ENCODE results near the gene CDS1. TPM values are rescaled to one million over a fixed set of nuclear protein-coding genes. Genes with fewer than 3 reads are reported as not detected.

CDS1 gene
- total and polyA plus RNA-seq, 2 donors (not counting 3 experiments of a cell fraction or from before 2014, with no cell fraction given) = 0.01 TPM; not detected in 1

GRCh38 chr4:84615355-84615754 lies 32.4 kb downstream of the CDS1 start:
- H3K27me3 ChIP-seq (ENCODE audit: control insufficient read depth in 2 of 2, insufficient read depth in 2 of 2, low read length in 2 of 2) = peaks cover 5 to 16% of the 10 kb centered on the region in 2 experiments
- H3K9ac ChIP-seq (replicated peaks; ENCODE audit: extremely low read depth, insufficient read depth, low read length) = no peak overlapping the region
- dilution Hi-C loops (cut with MboI; ENCODE audit: extremely low pct_ligation_motif_present, low sequenced_read_pairs) = no loop called here
- H3K36me3 ChIP-seq (ENCODE audit: control insufficient read depth in 2 of 2, extremely low read depth in 1 of 2, insufficient read depth in 2 of 2, low read length in 2 of 2) = no peaks in the 10 kb centered on the region
- no peak for FAIRE-seq
- no peaks in the 10 kb centered on the region for H3K9me3 ChIP-seq (replicated peaks; ENCODE audit: control insufficient read depth, insufficient read depth, low read length)
- H3K79me2 ChIP-seq (ENCODE audit: control insufficient read depth, insufficient read depth, low read length) = no peaks in the 10 kb centered on the region
- no peaks in the 10 kb centered on the region for H3K9me1 ChIP-seq (replicated peaks; ENCODE audit: control insufficient read depth, extremely low read depth, insufficient read depth, low read length)
- no peaks in the 10 kb centered on the region for H4K20me1 ChIP-seq (replicated peaks; ENCODE audit: control insufficient read depth, extremely low read depth, insufficient read depth, low read length)
- ChIA-PET POLR2A (no interaction called here), CTCF (no interaction called here)
- no peak overlapping the region for H3K27ac ChIP-seq (ENCODE audit: insufficient read depth, low read depth, low read length)
- H2AFZ ChIP-seq (ENCODE audit: low read depth, low read length) = no peak overlapping the region
- H3K4me2 ChIP-seq (ENCODE audit: insufficient read depth, low read length) = no peak overlapping the region
- DNase-seq (ENCODE audit: low read depth, low spot score) = no peak
- H3K4me3 ChIP-seq (replicated peaks in 1 of 3; ENCODE audit: insufficient read depth in 1 of 3, low read depth in 1 of 3, low read length in 3 of 3) = no peak overlapping the region
- BruUV-seq (replicated peaks) = no TSS peak
- intact Hi-C loops (cut with micrococcal nuclease) = no loop called here
- H3K4me1 ChIP-seq (ENCODE audit: control insufficient read depth, extremely low read depth, insufficient read depth, low read length) = no peaks in the 10 kb centered on the region
- no peak for TF ChIP-seq POLR2AphosphoS5 (IDR thresholded peaks at IDR 0.05; ENCODE audit: insufficient read depth, low read depth, low read length)
- no peak for TF ChIP-seq EZH2 (IDR thresholded peaks at IDR 0.05; ENCODE audit: borderline replicate concordance, low read depth, low read length, severe bottlenecking)
- no peak for TF ChIP-seq MYC (IDR thresholded peaks at IDR 0.05; ENCODE audit: low read depth, low read length)
- TF ChIP-seq POLR2A (IDR thresholded peaks at IDR 0.05; ENCODE audit: low read depth, low read length) = no peak

GRCh38 chr4:84622959-84623358 lies 40.0 kb downstream of the CDS1 start:
- Histone ChIP-seq H3K4me1 (ENCODE audit: control insufficient read depth, extremely low read depth, insufficient read depth, low read length) (no peaks in the 10 kb centered on the region), H3K79me2 (ENCODE audit: control insufficient read depth, insufficient read depth, low read length) (no peaks in the 10 kb centered on the region), H3K9ac (replicated peaks; ENCODE audit: extremely low read depth, insufficient read depth, low read length) (no peak overlapping the region), H3K27me3 (ENCODE audit: control insufficient read depth in 2 of 2, insufficient read depth in 2 of 2, low read length in 2 of 2) (peaks cover 0 to 2% of the 10 kb centered on the region in 2 experiments), H3K27ac (ENCODE audit: insufficient read depth, low read depth, low read length) (no peak overlapping the region), H4K20me1 (replicated peaks; ENCODE audit: control insufficient read depth, extremely low read depth, insufficient read depth, low read length) (no peaks in the 10 kb centered on the region), H3K36me3 (ENCODE audit: control insufficient read depth in 2 of 2, extremely low read depth in 1 of 2, insufficient read depth in 2 of 2, low read length in 2 of 2) (no peaks in the 10 kb centered on the region), H3K4me3 (replicated peaks in 1 of 3; ENCODE audit: insufficient read depth in 1 of 3, low read depth in 1 of 3, low read length in 3 of 3) (no peak overlapping the region), H3K9me1 (replicated peaks; ENCODE audit: control insufficient read depth, extremely low read depth, insufficient read depth, low read length) (no peaks in the 10 kb centered on the region), H2AFZ (ENCODE audit: low read depth, low read length) (no peak overlapping the region), H3K9me3 (replicated peaks; ENCODE audit: control insufficient read depth, insufficient read depth, low read length) (no peaks in the 10 kb centered on the region), H3K4me2 (ENCODE audit: insufficient read depth, low read length) (no peak overlapping the region)
- DNase-seq (ENCODE audit: low read depth, low spot score) = no peak
- intact Hi-C loops (cut with micrococcal nuclease) (no loop called here), dilution Hi-C loops (cut with MboI; ENCODE audit: extremely low pct_ligation_motif_present, low sequenced_read_pairs) (no loop called here)
- CTCF ChIA-PET = no interaction called here
- BruUV-seq (replicated peaks) = no TSS peak
- TF ChIP-seq FOS (IDR thresholded peaks at IDR 0.05; ENCODE audit: borderline replicate concordance, insufficient read depth, low read length) = no peak
- no peak for TF ChIP-seq JUN (IDR thresholded peaks at IDR 0.05; ENCODE audit: borderline replicate concordance, insufficient read depth, insufficient read length, low read depth)
- TF ChIP-seq GATA2 (IDR thresholded peaks at IDR 0.05; ENCODE audit: insufficient read depth, insufficient read length, low read depth, low read length) = no peak
- TF ChIP-seq, protein P1, sequence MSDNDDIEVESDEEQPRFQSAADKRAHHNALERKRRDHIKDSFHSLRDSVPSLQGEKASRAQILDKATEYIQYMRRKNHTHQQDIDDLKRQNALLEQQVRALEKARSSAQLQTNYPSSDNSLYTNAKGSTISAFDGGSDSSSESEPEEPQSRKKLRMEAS (IDR thresholded peaks at IDR 0.05; ENCODE audit: insufficient read depth, insufficient read length) = no peak
- TF ChIP-seq MYC (IDR thresholded peaks at IDR 0.05; ENCODE audit: low read depth, low read length) = no peak
- no peak for TF ChIP-seq POLR2AphosphoS5 (IDR thresholded peaks at IDR 0.05; ENCODE audit: insufficient read depth, low read depth, low read length)
- TF ChIP-seq, protein P2, sequence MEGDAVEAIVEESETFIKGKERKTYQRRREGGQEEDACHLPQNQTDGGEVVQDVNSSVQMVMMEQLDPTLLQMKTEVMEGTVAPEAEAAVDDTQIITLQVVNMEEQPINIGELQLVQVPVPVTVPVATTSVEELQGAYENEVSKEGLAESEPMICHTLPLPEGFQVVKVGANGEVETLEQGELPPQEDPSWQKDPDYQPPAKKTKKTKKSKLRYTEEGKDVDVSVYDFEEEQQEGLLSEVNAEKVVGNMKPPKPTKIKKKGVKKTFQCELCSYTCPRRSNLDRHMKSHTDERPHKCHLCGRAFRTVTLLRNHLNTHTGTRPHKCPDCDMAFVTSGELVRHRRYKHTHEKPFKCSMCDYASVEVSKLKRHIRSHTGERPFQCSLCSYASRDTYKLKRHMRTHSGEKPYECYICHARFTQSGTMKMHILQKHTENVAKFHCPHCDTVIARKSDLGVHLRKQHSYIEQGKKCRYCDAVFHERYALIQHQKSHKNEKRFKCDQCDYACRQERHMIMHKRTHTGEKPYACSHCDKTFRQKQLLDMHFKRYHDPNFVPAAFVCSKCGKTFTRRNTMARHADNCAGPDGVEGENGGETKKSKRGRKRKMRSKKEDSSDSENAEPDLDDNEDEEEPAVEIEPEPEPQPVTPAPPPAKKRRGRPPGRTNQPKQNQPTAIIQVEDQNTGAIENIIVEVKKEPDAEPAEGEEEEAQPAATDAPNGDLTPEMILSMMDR (IDR thresholded peaks at IDR 0.05; ENCODE audit: extremely low read depth in 1 of 2, insufficient read depth in 1 of 2, low read depth in 1 of 2, low read length in 2 of 2) = no peak
- no peak for TF ChIP-seq EZH2 (IDR thresholded peaks at IDR 0.05; ENCODE audit: borderline replicate concordance, low read depth, low read length, severe bottlenecking)
- no peak for TF ChIP-seq POLR2A (IDR thresholded peaks at IDR 0.05; ENCODE audit: low read depth, low read length)
- POLR2A ChIA-PET = no interaction called here
- FAIRE-seq = no peak
